Glutamatergic neuron (in vitro differentiated cells): Measurements from ENCODE around the gene CERS3. TPM values are rescaled to one million over a fixed set of nuclear protein-coding genes. Genes with fewer than 3 reads are reported as not detected.

Source experiments
- DNase-seq: peaks from one replicate; pipeline ENCODE4 v3.0.0; 2022
- H3K27ac Mint-ChIP-seq: one replicate; pipeline ENCODE4 v1.8.0; 2020; ENCODE audit warnings: mild to moderate bottlenecking, mixed read lengths, inconsistent platforms; ENCODE audit not compliant: unreplicated experiment
- H3K27me3 Mint-ChIP-seq: one replicate; pipeline ENCODE4 v1.8.0; 2020; ENCODE audit warnings: mild to moderate bottlenecking, moderate library complexity, mixed read lengths, inconsistent platforms; ENCODE audit not compliant: unreplicated experiment
- H3K36me3 Mint-ChIP-seq: one replicate; pipeline ENCODE4 v1.8.0; 2020; ENCODE audit warnings: mild to moderate bottlenecking, mixed read lengths, inconsistent platforms; ENCODE audit not compliant: unreplicated experiment
- H3K4me1 Mint-ChIP-seq: one replicate; pipeline ENCODE4 v1.8.0; 2020; ENCODE audit warnings: mild to moderate bottlenecking, low read depth, mixed read lengths, inconsistent platforms; ENCODE audit not compliant: unreplicated experiment
- H3K4me3 Mint-ChIP-seq: one replicate; pipeline ENCODE4 v1.8.0; 2020; ENCODE audit warnings: mild to moderate bottlenecking, mixed read lengths, inconsistent platforms; ENCODE audit not compliant: unreplicated experiment
- H3K9me3 Mint-ChIP-seq: one replicate; pipeline ENCODE4 v1.8.0; 2020; ENCODE audit warnings: mild to moderate bottlenecking, moderate library complexity, mixed read lengths, inconsistent platforms; ENCODE audit not compliant: unreplicated experiment
- total RNA-seq: library from RNA; stranded (reverse); fragmentation: NEBNext Ultra II Directional; extraction: Animal tissue kit (Norgen Biotek cat#: 25700); gene quantifications from one replicate; pipeline ENCODE4 v1.2.1, GENCODE V29; 2021; ENCODE audit not compliant: unreplicated experiment
- TF ChIP-seq, protein P1 (sequence below): fragments of 200-600 bp; sonication (generic); IDR thresholded peaks from one replicate; pipeline ENCODE4 v1.5.0; 2021; ENCODE audit not compliant: partially characterized antibody, unreplicated experiment

CERS3 gene
- total RNA-seq, 1 donor from 2014 or later = not detected

DNA sequence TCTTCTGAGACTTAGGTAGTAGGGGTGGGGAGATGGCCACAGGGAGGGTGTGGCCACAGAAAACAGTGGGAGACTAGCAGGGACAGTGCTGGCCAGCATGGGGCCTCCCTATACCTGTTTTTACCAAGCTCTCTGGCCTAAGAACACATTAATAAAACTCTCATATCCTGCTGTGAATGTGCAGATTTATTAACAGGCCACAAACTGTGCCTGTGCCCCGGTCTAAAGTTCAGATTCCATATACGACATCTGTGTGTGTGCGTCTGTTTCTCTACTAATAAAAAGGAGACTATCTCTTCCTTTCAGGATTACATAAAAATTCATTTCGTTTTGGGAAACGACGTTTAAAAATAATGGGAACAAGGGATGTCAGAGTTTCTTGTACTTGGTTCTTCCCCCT is 94.2 kb downstream of the CERS3 start:
- H3K4me3 Mint-ChIP-seq = no peak overlapping the region

DNA sequence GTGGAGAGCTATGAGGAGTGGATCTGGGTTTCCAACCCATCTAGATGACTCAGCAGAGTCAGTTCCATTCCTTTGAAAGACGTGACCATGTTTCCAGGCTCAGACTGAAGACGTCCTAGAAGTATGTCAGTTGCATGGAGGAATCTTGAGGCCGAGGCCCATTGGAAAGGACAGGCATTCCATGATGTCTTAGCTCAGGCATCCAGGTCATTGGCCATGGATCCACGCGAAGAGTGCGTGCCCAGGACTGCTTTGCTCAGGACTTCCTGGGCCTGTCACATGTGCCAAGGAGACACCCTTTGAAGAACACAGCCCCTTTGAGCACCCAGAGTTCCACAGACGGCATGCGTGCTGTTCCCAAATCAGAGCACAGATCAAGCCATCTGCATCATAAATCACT is 94.7 kb downstream of the CERS3 start:
- no peak for DNase-seq
- no peak overlapping the region for H3K4me3 Mint-ChIP-seq
- no peaks in the 10 kb centered on the region for H3K4me1 Mint-ChIP-seq
- H3K27me3 Mint-ChIP-seq = no peaks in the 10 kb centered on the region
- no peak overlapping the region for H3K27ac Mint-ChIP-seq
- no peaks in the 10 kb centered on the region for H3K36me3 Mint-ChIP-seq
- peaks cover 2% of the 10 kb centered on the region for H3K9me3 Mint-ChIP-seq
- TF ChIP-seq, protein P1, sequence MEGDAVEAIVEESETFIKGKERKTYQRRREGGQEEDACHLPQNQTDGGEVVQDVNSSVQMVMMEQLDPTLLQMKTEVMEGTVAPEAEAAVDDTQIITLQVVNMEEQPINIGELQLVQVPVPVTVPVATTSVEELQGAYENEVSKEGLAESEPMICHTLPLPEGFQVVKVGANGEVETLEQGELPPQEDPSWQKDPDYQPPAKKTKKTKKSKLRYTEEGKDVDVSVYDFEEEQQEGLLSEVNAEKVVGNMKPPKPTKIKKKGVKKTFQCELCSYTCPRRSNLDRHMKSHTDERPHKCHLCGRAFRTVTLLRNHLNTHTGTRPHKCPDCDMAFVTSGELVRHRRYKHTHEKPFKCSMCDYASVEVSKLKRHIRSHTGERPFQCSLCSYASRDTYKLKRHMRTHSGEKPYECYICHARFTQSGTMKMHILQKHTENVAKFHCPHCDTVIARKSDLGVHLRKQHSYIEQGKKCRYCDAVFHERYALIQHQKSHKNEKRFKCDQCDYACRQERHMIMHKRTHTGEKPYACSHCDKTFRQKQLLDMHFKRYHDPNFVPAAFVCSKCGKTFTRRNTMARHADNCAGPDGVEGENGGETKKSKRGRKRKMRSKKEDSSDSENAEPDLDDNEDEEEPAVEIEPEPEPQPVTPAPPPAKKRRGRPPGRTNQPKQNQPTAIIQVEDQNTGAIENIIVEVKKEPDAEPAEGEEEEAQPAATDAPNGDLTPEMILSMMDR = no peak

More for the DNA sequence above, 94.2 kb downstream of the CERS3 start:
- no peak overlapping the region for H3K27ac Mint-ChIP-seq
- TF ChIP-seq, protein P1 = no peak
- H3K27me3 Mint-ChIP-seq = no peaks in the 10 kb centered on the region
- no peak for DNase-seq
- no peaks in the 10 kb centered on the region for H3K36me3 Mint-ChIP-seq
- H3K9me3 Mint-ChIP-seq = no peaks in the 10 kb centered on the region
- H3K4me1 Mint-ChIP-seq = no peaks in the 10 kb centered on the region

DNA sequence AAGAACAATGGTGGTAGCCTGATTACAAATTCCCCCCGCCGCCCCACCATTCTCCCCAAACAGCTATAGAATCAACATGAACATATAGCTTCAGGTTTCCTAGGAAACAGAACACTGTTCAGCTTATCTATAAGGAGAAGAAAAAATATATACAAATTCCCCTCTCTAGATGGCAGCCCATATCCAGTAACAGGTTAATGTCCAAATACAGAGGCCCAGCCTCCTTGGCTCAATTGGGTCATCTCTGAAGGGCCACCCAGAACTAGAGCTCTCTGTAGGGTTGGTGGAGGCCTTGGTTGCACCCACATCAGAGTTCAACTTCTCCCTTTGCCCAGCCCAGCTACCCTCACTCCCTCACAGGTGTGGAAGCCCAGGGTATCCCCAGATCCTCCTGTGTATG is 95.4 kb downstream of the CERS3 start:
- TF ChIP-seq, protein P1 = no peak
- H3K36me3 Mint-ChIP-seq = no peaks in the 10 kb centered on the region
- H3K27me3 Mint-ChIP-seq = no peaks in the 10 kb centered on the region
- no peak overlapping the region for H3K4me3 Mint-ChIP-seq
- DNase-seq = no peak
- H3K9me3 Mint-ChIP-seq = peaks cover 2% of the 10 kb centered on the region
- H3K27ac Mint-ChIP-seq = no peak overlapping the region
- no peaks in the 10 kb centered on the region for H3K4me1 Mint-ChIP-seq

DNA sequence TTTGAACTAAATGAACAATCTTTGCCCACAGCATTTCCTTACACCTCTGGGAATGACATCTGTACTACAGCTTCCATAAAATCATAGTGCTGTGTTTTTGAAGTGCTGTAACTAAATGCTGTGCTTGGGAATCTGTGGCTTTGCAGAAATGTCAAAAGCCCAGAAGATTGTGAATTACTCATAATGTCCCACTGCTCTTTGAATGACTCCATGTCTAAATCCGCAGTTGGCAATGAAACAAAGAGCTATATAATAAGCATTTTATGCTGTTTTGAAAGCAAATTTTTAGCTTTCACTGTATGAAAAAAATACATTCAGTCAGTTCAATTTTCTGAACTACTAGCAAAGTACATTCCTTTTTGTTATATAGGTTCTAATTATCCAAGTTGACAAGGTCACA is 98.3 kb downstream of the CERS3 start:
- Mint-ChIP-seq H3K27me3 (no peaks in the 10 kb centered on the region), H3K4me1 (no peaks in the 10 kb centered on the region), H3K36me3 (no peaks in the 10 kb centered on the region), H3K9me3 (peaks cover 6% of the 10 kb centered on the region), H3K4me3 (no peak overlapping the region), H3K27ac (no peak overlapping the region)
- DNase-seq = no peak
- TF ChIP-seq, protein P1 = no peak

DNA sequence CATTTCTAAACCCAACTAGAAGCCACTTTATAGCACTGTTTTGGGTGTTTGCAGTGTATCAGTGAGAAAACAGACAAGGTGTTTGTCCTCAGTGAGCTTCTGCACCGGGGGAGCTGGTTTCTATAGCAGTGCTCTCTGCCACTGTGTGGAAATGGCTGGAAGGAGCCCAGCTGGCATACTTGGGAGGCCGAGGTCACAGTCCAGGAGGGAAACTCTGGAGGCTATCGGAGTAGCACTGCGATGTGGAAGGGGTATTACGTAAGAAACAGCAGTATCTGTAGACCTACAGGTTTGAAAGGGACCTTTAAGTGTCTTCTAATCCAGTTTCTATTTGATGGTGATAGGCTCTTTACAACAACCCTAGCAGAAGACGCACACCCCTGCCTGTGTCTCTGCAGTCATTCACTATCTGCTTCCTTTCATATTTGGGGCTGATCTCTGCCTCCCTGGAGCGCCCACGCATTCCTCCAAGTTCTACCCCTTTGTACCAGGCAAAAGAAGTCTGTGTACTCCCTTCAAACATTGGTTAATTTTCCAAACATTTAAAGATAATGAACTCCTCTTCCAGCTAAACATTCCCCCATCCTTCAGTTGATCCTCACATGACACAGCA is 99.5 kb downstream of the CERS3 start:
- no peak overlapping the region for H3K27ac Mint-ChIP-seq
- H3K27me3 Mint-ChIP-seq = peaks cover under 1% of the 10 kb centered on the region
- H3K9me3 Mint-ChIP-seq = peaks cover 8% of the 10 kb centered on the region
- TF ChIP-seq, protein P1 = no peak
- no peaks in the 10 kb centered on the region for H3K4me1 Mint-ChIP-seq
- H3K36me3 Mint-ChIP-seq = peaks cover 5% of the 10 kb centered on the region
- H3K4me3 Mint-ChIP-seq = no peak overlapping the region
- no peak for DNase-seq
